Stimulated activated effector memory CD8-positive, alpha-beta T cell treated with anti-CD3 and anti-CD28 coated beads, Interleukin-12 subunit alpha, Interleukin-12 subunit beta, amount 100 ng/mL, for 72 hours (primary cell): ENCODE results near the gene TCERG1L.
"Not testable (repeated sequence)": the region's sequence is repeated elsewhere in the genome, so short reads cannot be mapped to it uniquely, and the experiment has no call there.

ENCODE experiments used
- ATAC-seq: fragments of 150-1000 bp; cut with Tn5 transposase; 2 replicates; pipeline ENCODE4 v1.10.0; 2021
- DNase-seq, 2 donors: peaks; one replicate each; pipeline ENCODE4 v3.0.0; 2021 to 2022; ENCODE audit warnings: low spot score in 2 of 2
- H3K27ac Mint-ChIP-seq: one replicate; pipeline ENCODE4 v1.8.0; 2022; ENCODE audit warnings: mild to moderate bottlenecking, mixed read lengths
- H3K36me3 Mint-ChIP-seq: one replicate; pipeline ENCODE4 v1.8.0; 2022; ENCODE audit warnings: mild to moderate bottlenecking, mixed read lengths
- H3K4me1 Mint-ChIP-seq: one replicate; pipeline ENCODE4 v1.8.0; 2022; ENCODE audit warnings: mixed read lengths
- H3K4me3 Mint-ChIP-seq: one replicate; pipeline ENCODE4 v1.8.0; 2022; ENCODE audit warnings: mild to moderate bottlenecking, mixed read lengths
- H3K9me3 Mint-ChIP-seq: one replicate; pipeline ENCODE4 v1.8.0; 2022; ENCODE audit warnings: mixed read lengths

TCERG1L gene

DNA sequence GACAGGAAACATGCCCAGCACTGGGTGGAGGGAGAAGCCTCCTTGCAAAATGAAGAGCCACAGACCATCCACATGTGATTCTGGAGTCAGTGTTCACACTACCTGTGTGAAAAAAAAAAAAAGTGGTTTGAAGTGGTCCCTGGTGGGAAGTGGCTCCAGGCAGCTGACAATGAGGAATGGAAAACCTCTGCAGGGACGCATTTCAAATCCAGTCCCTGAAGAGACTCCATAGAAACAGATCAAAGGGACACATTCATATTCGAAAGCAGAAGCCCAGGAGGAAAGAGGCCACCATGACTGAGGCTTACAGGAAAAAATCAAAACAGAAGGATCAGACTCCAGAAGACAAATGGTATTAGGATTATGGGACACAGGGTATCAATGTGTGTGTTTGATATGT, 11.5 kb upstream of the TCERG1L start:
- no peak overlapping the region for H3K27ac Mint-ChIP-seq
- H3K36me3 Mint-ChIP-seq = no peaks in the 10 kb centered on the region
- no peaks in the 10 kb centered on the region for H3K4me1 Mint-ChIP-seq
- no peak for ATAC-seq
- H3K4me3 Mint-ChIP-seq = no peak overlapping the region
- no peak for DNase-seq
- H3K9me3 Mint-ChIP-seq = peaks cover 8% of the 10 kb centered on the region

DNA sequence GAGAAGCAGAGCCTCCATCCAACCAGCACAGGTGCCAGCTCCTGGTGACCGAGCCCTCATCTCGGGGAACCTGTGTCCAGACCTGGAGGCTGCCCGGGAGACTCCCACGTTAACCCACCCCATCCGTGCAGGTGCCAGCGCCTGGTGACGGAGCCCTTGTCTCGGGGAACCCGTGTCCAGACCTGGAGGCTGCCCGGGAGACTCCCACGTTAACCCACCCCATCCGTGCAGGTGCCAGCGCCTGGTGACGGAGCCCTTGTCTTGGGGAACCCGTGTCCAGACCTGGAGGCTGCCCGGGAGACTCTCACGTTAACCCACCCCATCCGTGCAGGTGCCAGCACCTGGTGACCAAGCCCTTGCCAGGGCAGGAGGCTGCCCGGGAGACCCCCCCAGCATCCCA, 11.1 kb upstream of the TCERG1L start:
- not testable (repeated sequence) for H3K4me1 Mint-ChIP-seq, ATAC-seq, H3K27ac Mint-ChIP-seq, H3K9me3 Mint-ChIP-seq, DNase-seq, H3K4me3 Mint-ChIP-seq, H3K36me3 Mint-ChIP-seq

DNA sequence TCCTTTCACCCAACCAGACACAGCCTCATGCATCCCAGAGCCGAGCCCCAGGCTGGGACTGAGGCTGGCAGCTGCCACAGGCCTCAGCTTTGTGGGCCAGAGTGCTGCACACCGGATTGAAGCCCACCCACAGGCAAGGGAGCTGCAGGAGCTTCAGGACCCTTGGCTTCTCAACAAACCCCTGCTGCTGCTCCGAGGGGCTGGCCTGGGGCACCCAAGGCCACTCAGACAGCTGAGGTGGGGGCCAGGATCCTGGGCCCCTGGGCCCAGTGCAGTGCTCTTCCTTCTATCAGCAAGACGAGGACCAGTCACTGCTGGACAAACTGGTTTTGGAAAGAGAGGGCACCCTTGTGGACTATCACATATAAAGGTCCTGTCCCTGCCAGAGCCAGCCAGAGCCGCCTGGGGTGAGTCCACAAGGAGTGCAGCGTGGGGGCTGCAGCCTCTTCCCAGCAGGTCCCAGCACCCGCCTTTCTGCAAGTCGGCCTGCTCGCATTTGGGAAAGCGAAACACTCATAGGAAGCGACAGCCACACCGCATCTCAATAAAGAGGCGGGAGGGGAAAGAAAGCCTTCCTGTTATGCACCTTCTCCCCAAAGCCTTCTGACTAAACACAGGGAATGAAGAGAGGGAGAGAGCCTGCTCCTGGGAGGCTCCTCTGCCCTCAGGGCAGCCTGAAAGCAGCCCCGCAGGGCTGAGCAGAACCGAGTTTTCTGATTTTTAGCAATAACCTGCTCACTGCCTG, 9.5 kb upstream of the TCERG1L start:
- Mint-ChIP-seq H3K4me3 (no peak overlapping the region), H3K27ac (no peak overlapping the region), H3K36me3 (no peaks in the 10 kb centered on the region), H3K9me3 (peaks cover 5% of the 10 kb centered on the region), H3K4me1 (no peaks in the 10 kb centered on the region)
- DNase-seq = no peak
- peak; percentile 20 for ATAC-seq

DNA sequence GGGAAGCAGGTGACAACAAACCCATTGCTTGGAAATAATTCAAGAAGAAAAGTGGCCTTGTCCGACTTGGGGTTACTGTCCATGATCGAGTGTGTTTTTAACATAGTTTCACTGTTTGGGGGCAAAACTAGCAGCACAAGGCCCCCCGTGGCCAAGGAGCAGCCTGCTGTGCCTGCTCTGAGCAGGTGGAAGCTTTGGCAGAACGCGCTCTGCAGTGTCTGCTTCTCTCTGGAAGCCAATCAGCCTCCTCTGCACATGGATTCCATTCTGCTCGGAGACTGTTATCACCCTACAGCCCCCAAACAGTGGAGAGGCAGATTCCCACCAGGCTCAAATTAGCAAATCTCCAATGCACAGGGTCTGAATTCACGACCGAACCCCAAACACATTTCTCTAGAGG, 7.3 kb upstream of the TCERG1L start:
- Mint-ChIP-seq H3K4me1 (peaks cover 6% of the 10 kb centered on the region), H3K4me3 (no peak overlapping the region), H3K27ac (no peak overlapping the region), H3K9me3 (peaks cover 5% of the 10 kb centered on the region), H3K36me3 (no peaks in the 10 kb centered on the region)
- DNase-seq (no peak), ATAC-seq (no peak)

DNA sequence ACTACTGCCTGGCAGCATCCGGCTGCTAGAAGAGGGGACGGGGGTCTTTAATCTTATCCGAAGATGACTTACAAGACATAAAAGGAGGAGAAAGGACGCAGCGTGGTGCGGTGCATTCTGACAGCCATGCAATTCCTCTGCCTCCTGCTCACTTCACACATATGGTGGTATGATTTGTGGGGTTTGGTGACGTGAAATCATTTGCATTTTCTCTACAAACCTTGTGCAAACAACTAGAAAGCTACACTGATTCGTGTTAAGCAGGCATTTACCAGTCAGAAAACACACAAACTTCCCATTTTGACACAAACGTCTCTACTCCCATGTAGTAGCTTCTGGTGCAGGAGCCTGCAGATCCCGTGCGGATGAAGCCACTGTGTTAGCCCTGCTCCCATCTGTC, 6.8 kb upstream of the TCERG1L start:
- Mint-ChIP-seq H3K36me3 (no peaks in the 10 kb centered on the region), H3K4me3 (no peak overlapping the region), H3K27ac (no peak overlapping the region), H3K9me3 (peaks cover 2% of the 10 kb centered on the region), H3K4me1 (peaks cover 6% of the 10 kb centered on the region)
- no peak for ATAC-seq
- DNase-seq = no peak

DNA sequence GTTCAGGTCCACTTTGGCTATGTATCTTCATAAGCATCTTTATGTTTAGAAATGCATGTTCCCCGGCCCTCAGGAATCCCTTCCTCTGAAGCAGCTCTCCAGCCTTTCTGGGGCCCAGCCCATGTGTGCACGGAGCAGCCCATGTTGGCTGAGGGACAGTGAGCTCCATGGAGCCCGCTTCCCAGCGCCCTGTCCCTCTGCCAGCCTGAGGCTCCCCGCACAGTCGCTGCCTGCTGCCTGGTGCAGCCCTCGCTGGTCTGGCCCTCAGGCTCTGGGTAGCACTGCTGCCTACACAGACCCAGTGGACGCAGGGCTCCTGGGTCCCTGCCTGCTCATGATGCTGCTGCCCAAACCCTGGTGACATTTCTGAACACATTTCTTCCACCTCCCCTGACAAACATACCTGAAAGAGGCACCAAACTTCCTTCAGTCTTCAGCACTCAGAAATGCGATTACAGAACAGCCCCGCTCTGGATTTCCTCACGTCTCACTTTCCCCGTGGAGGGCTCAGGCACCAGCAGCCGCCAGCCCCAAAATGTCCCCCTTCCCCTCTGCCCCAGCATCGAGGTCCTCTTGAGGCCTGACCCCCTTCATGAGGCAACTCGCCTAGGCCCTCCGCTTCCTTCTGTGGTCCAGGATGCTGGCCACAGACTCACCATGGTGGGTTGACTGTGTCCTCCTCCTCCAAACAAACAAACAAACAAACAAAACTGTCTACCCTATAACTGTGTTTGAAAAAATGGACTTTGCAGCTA, 5.0 kb upstream of the TCERG1L start:
- Mint-ChIP-seq H3K27ac (no peak overlapping the region), H3K9me3 (no peaks in the 10 kb centered on the region), H3K36me3 (no peaks in the 10 kb centered on the region), H3K4me1 (peaks cover 6% of the 10 kb centered on the region), H3K4me3 (no peak overlapping the region)
- DNase-seq (no peak), ATAC-seq (no peak)

DNA sequence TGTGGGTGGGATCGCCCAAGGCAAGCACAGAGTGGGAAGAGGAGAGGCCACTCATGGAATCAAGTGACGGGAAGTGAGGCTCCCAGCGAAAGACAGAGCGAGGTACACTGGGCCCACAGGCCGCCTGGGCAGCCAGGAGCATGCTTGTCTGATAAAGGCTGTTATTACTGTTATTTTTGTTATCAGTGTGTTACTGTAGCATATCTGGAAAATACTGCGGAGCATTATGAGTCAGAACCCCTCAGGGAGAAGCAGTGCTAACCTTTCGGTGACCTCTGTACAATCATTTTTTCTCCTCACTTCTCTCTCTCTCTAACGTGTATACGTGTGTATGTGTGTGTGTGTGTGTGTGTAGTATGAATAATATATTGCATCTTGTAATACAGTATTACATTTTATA, 3.8 kb upstream of the TCERG1L start:
- no peaks in the 10 kb centered on the region for H3K36me3 Mint-ChIP-seq
- H3K4me1 Mint-ChIP-seq = peaks cover 6% of the 10 kb centered on the region
- no peak overlapping the region for H3K4me3 Mint-ChIP-seq
- no peak overlapping the region for H3K27ac Mint-ChIP-seq
- ATAC-seq (peak; percentile 49), DNase-seq (no peak)
- no peaks in the 10 kb centered on the region for H3K9me3 Mint-ChIP-seq

DNA sequence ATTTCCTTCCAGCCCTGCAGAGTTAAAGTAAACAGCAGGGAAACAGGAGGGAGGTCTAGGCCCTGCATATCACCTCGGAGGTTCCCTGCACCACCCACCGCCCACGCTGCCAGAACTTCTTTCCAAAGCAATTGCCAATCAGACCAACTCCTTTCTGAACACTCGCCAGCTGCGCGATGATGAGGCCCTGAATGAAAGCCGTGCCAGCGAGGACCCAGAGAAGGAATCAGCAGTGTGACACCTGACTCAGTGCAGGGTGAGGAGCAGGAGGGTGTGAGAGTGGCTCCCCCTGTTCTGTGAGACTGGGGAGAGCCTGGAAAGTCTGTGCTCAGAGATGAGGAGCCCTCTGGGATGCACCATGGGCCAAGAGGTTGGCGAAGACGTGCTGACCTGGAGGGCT, 3.3 kb upstream of the TCERG1L start:
- Mint-ChIP-seq H3K36me3 (no peaks in the 10 kb centered on the region), H3K9me3 (no peaks in the 10 kb centered on the region), H3K4me1 (peaks cover 6% of the 10 kb centered on the region), H3K27ac (no peak overlapping the region), H3K4me3 (no peak overlapping the region)
- DNase-seq (no peak), ATAC-seq (no peak)

DNA sequence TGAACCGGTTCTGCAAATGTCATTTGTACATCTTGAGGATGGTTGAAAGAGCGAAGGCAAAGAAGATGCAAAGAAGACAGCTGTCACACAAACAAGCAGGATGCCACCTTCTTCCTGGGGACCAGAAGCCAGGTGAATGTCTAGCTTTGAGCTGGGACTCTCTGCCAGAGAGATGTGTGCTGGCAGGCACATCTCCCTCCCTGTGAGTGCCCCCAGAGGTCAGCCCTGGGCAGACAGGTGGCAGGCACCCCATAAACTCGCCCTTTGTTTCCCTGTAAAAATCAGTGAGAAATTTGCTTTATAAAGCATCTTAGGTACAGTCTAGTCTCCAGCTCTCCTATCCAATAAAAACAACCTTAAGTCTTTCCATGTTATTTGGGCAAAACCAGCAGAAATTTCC, 2.6 kb upstream of the TCERG1L start:
- ATAC-seq = no peak
- DNase-seq = no peak
- H3K27ac Mint-ChIP-seq = no peak overlapping the region
- H3K36me3 Mint-ChIP-seq = no peaks in the 10 kb centered on the region
- H3K4me3 Mint-ChIP-seq = no peak overlapping the region
- peaks cover 6% of the 10 kb centered on the region for H3K4me1 Mint-ChIP-seq
- H3K9me3 Mint-ChIP-seq = no peaks in the 10 kb centered on the region

DNA sequence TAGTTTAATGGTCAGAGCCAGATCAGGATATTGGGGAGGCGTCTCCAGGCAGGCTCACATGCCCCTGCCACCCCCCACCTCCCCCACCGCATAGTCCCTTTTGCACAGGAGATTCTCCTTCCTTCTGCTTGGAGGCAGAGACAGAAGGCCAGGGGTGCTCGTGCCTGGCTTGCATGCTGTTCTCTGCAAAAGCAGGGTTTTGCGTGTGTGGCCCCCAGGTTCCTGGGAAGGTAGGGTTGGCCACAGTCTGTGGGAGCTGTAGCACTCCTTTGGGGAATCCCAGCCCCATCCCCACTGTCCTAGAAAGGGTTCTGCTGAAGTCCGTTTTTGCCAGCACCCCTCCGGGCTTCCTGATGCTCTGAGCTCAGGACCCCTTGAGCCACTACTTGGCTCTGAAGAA, 1.9 kb upstream of the TCERG1L start:
- no peak for DNase-seq
- Mint-ChIP-seq H3K9me3 (no peaks in the 10 kb centered on the region), H3K4me3 (peak overlapping the region; percentile 38), H3K4me1 (peaks cover 6% of the 10 kb centered on the region), H3K27ac (no peak overlapping the region), H3K36me3 (no peaks in the 10 kb centered on the region)
- no peak for ATAC-seq

DNA sequence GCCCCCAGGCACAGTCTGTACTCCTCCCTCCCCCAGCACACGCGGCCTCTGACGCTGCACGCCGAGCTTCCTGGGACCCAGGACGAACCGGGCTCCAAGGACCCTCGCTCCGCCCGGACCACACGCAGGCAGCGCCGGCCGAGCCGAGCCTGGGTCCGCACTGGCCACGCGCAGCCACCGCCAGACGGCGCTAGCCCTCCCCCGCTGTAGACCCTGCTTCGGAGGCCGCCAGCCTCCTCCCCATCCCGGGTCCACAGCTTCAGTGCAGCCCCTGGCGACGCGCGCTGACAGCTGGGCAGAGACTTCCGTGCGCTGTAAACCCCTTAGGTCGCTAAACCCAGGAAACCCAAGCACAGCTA, 936 bp upstream of the TCERG1L start:
- peak overlapping the region; percentile 38 for H3K4me3 Mint-ChIP-seq

DNA sequence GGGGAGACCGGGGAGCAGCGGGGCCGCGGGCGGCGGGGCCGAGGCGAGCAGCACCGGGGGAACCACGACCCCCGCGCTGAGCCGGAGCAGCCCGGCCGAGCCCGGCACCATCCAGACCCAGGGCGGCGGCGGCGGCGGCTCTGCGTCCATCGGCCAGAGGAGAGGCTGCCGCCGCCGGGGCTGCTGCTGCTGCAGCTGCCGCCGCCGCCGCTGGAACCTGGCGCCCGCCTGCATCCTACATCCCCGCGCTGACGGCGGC, 190 bp downstream of the TCERG1L start:
- DNase-seq (no peak), ATAC-seq (peak; percentile 12)
- Mint-ChIP-seq H3K4me1 (peaks cover 6% of the 10 kb centered on the region), H3K9me3 (no peaks in the 10 kb centered on the region), H3K36me3 (no peaks in the 10 kb centered on the region), H3K27ac (no peak overlapping the region), H3K4me3 (no peak overlapping the region)

More for the DNA sequence above, 936 bp upstream of the TCERG1L start:
- Mint-ChIP-seq H3K27ac (no peak overlapping the region), H3K9me3 (no peaks in the 10 kb centered on the region), H3K4me1 (peaks cover 6% of the 10 kb centered on the region), H3K36me3 (no peaks in the 10 kb centered on the region)
- DNase-seq (peak in 1 of 2 donors; percentile 54), ATAC-seq (peak; percentile 27)

DNA sequence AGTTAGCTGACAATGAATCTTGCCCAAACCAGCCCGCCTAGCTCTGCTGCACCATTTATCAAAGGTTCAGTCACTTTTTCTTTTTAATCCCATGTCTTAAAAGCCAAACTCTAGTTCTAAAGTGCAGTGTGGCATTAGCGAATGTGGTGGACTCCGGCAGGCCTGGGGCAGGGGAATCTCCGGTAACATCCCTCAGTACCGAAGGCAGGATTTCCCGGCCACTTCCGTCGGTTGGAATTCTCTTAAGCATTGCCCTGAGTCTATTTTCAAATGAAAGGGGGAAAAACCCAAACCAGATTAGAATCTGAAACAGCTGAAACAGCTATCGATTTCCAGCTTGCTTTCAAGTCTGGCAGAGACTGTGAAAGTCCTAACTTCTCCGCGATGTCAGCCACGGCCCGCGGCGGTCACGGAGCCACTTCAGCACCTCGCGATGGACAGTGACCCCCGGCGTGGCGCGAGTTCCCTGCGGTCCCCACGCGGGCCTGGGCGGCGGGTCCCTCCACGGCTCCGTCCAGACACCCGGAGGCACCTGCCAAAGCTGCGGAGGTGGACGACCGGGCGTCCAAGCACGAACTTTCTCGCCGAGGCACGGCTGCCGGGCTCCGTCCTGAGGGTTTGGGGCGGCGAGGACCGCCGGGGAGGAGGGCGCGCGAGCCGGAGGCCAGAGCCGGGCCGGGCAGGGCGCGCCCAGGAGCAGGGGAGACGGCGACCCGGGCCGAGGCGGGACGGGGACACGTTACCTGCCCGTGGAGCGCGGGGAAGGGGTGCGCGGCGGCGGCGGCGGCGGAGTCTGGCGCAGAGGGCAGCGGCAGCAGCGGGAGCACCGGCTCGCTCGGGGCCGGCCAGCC, 745 bp downstream of the TCERG1L start:
- no peak for DNase-seq
- Mint-ChIP-seq H3K9me3 (no peaks in the 10 kb centered on the region), H3K27ac (no peak overlapping the region), H3K4me3 (no peak overlapping the region), H3K36me3 (no peaks in the 10 kb centered on the region), H3K4me1 (peaks cover 6% of the 10 kb centered on the region)
- no peak for ATAC-seq

DNA sequence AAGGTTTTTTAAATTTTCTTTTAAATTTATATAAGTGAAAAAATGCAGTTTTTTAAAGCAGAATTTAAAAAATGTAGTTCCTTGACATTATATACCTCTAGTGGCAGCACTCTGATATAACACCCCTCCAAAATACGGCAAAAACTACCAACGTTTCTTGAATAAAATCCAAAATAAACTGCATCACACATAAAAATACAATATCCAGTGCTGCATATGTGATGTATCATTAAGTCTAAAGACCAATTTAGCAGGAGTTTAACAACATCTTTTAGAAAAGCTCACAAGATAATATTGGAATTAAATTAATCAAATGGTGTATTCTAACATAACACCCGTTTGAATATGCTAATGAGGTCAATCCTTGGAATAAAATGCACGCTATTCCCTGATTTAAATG, 1.4 kb downstream of the TCERG1L start:
- Mint-ChIP-seq H3K4me3 (no peak overlapping the region), H3K9me3 (no peaks in the 10 kb centered on the region), H3K27ac (no peak overlapping the region), H3K4me1 (peaks cover 3% of the 10 kb centered on the region), H3K36me3 (no peaks in the 10 kb centered on the region)
- ATAC-seq (no peak), DNase-seq (no peak)

DNA sequence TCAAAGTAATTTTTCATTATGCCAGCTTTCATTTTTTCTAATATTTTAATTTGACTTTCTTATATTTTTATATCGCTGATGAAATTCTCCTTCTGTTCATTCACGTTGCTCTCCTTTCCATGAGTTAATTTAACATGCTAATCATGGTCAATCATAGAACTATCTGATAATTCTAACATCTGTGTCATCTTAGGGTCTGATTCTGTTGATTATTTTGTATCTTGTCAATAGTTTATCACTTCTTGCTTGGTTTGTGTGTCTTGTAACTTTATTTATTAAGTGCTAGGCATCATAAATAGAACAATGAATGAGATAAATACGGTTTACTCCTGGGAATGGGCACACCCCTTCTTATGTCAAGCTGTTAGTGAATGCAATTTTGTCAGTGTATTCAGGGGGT, 11.0 kb downstream of the TCERG1L start:
- no peak overlapping the region for H3K27ac Mint-ChIP-seq
- H3K36me3 Mint-ChIP-seq = no peaks in the 10 kb centered on the region
- peaks cover 14% of the 10 kb centered on the region for H3K9me3 Mint-ChIP-seq
- H3K4me1 Mint-ChIP-seq = no peaks in the 10 kb centered on the region
- DNase-seq (no peak), ATAC-seq (no peak)
- H3K4me3 Mint-ChIP-seq = no peak overlapping the region

DNA sequence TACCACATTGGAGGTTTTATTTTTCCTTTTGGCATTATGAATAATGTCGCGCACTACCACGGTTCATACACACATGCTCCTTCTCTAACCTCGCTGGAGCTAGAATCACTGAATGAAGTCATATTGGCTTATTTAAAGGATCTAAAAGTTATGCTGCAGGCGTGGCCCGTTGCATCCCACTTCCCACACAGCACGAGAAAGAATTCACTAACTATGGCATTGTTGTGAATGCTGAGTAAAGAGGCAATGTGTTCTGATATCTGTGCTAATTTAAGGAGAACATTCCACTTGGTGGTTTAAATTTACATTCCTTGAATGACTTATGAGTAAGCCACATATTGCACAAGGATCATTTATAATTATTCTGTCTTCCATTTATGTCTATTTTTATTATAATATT, 20.7 kb downstream of the TCERG1L start:
- no peak for DNase-seq
- Mint-ChIP-seq H3K36me3 (no peaks in the 10 kb centered on the region), H3K27ac (no peak overlapping the region), H3K4me1 (no peaks in the 10 kb centered on the region), H3K4me3 (no peak overlapping the region), H3K9me3 (peaks cover 2% of the 10 kb centered on the region)
- no peak for ATAC-seq
